CD4-positive, alpha-beta T cell treated with Interleukin-4 for 1 hour (primary cell): ENCODE results near the gene ACTL9.
A peak's percentile ranks its signal among the peaks of the same experiment; 100 is the strongest.

ENCODE experiments used
- DNase-seq, 2 donors: peaks; one replicate each; pipeline ENCODE4 v3.0.0-alpha.2; 2020 to 2022

Gene ACTL9

DNA sequence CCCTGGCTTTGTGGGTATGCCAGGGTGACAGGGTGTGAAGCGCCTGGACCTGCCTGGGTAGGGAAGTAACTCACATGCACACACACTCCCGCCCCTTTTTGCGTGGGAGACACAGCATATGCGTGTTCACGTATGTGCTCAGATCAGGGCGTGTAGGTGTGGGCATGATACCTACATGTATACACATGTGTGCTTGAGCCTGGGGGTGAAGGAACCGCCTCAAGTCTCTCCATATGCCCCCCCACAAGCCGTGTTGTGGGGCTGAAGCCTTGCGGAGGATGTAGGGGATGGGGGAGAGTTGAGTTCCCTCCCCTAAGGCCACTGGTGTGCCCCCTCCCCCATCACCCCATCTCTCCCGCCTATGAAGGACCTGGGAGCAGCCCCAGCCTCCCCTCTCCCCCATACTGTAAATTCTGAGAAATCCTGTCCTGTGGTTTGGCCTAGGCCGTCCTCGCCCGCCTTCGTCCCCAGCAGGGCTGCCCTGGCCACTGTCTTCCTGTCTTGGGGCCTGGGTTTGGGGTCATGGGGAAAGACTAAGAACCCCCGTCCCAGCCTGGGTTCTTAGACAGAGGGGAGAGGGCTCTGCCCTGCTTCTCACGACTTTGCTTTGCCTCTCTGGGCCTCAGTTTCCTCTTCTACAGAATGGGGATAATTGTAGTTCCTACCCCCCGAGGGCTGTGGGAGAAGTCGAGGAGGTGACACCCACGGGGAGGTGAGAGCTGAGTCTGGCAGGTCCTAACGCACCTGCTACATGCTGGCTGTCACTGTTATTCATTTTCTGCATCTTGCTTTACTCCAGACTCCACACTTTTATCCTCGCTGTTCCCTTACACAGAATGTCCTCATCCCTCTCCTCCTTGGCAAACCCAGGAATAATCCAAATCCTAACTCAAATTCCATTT lies 14.3 kb downstream of the ACTL9 start:
- DNase-seq, result no peak

DNA sequence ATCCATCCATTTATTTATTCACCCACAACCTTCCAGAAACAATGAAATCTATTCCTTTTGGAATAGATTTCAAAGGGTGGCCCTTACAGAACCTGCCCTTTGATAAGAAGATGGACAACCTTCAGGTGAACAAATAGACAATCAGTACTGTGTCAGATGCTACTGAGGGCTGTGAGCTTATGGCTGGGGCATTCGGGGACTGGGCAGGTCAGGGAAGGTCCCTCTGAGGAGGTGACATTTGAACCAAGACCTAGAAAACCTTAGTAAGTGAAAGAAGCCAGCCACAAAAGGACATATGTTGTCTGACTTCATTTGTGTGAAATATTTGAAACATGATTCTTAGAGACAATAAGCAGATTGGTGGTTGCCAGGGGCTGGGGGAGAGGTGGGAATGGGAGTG lies 15.7 kb downstream of the ACTL9 start:
- DNase-seq, result no peak

DNA sequence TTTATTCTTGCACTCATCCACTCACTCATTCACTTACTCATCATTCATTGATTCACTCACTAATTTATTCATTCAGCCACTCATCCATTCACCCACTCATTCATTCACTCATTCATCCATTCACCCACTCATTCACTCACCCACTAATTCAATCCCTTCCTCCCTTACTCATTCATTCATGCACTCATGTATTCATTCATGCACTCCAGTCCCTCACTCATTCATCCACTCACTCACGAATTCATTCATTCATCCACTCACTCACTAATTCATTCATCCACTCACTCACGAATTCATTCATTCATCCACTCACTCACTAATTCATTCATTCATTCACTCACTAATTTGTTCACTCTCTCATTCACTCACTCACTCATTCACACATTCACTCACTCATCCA lies 16.1 kb downstream of the ACTL9 start:
- DNase-seq, result no peak

DNA sequence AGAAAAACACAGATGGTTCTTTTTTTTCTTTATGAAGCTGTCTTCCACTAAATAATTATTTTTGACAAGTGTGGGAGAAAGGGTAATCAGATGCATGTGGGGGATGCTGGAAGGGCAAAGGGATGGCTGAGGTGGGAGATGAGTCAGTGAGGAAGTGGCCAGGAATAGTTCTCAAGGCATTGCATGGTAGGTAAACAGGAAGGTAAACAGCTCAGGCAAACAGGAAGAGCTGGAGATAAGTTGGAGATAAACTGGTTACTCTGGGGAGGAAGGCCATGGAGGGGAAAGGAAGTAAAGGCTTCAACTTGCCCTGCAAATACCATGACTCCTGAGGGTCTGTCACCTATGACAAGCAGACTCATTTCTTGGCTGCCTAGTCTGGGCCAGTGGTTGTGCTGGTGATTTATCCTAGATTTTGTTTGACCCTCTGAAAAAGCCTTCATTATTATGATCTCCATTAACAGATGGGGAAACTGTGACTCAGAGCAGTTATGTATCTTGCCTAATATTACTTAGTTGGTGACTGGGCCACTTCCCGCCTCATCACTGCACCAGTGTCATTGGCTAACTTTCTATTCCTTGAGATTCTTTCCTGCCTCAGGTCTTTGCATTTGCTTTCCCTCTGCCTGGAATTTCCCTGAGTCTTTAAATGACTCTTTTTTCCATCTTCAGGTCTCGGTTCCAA lies 17.1 kb downstream of the ACTL9 start:
- DNase-seq, result no peak

- DNase-seq, result no peak
Measured at GRCh38 chr19:8680676-8681344, 17.8 kb downstream of the ACTL9 start.

GRCh38 chr19:8678244-8678807 lies 20.3 kb downstream of the ACTL9 start:
- no peak for DNase-seq

GRCh38 chr19:8675066-8675465 lies 23.5 kb downstream of the ACTL9 start:
- DNase-seq, result no peak

GRCh38 chr19:8673276-8673891 lies 25.2 kb downstream of the ACTL9 start:
- no peak for DNase-seq

- no peak for DNase-seq
Measured at GRCh38 chr19:8666814-8667405, 31.7 kb downstream of the ACTL9 start.

GRCh38 chr19:8665468-8666213 lies 33.0 kb downstream of the ACTL9 start:
- no peak for DNase-seq

DNA sequence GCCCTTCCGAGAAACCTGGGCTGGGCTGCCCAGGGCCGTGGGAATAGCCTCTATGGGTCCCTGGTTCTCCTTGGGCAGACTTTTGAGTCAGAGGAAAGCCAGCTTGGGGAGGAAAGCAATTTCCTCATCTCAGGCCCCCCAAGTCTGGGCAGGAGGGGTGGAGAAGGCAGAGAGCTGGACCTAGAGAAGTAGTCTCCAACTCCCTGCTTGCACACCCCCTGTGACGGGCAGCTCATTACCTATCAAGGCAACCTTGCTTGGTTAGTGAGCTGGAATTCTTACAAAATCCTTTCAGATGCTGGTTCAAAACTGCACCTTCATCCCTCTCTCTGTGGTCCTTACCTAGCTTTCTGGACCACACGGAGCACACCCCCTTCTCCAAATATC lies 33.9 kb downstream of the ACTL9 start:
- DNase-seq, result no peak

DNA sequence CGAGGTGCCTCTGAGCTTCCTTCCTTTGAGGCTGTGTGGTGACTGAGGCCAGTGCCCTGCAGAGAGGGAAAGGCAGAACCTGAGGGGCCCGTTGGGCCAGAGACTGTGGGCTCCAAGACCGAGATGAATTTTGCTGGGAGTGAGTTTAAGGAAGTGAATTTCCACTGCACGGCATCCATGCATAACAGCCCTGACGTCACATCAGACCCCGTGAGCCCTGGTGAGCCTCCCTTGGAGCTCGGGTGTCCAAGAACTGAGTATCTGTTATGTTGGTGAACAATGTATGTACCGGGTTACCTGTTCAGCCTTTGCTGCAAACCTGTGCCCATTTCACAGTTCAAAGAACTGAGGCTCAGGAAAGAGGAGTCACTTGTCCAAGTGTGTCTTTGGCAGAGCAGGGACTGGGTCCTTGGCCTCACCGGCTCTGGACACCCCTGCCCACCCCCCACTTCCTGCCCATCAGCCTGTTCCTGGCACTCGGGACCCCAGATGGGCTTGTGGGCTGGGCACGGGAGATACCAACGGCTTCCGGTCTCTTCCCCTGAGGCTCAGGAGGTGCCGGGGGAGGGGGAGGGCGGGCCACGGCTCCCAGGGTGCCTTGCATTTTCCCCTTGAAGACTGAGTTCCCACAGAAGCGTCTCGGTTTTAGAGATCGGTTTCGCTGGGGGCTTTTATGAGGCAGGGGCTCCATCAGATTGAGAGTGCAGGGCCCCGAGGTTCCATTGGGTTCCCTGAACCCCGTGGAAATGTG lies 34.5 kb downstream of the ACTL9 start:
- DNase-seq, result peak; percentile 51

- no peak for DNase-seq
Measured at GRCh38 chr19:8662263-8662662, 36.3 kb downstream of the ACTL9 start.

DNA sequence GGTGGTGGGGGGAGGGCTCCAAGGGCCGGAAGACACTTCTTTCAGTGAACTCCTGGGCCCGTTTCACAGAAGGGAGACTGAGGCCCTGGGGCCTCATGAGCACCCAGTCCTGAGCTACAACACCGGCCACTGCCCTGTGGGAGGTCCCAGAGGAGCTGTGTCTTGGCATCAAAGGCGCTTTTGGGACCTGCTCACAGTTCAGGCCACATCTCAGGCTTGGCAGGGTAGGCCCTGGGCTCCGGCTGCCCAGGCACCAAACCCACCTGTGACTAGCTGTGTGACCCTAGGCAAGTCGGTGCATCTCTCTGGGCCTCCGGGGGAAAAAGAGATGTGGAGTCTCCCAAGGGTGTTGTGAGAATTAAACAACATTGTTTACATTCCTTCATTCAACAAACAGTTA lies 38.7 kb downstream of the ACTL9 start:
- no peak for DNase-seq

GRCh38 chr19:8657869-8658268 lies 40.7 kb downstream of the ACTL9 start:
- DNase-seq, result no peak

DNA sequence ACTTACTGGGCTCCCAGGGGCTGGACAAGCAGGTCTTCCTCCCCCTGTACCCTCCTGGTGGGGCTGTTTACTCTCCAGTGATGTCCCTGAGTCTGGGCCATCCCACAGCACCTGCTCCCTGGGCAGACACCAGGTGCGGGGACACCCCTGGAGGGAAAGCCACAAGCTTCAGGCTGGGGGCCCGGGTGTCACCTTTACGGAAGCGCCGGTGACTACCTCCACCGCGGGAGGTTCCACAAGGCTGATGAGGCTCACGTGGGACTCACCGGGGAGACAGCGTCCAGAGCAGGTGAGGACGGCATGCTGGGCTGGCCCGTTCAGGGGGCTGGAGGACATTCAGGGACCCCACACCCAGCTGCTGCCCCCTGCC lies 43.3 kb downstream of the ACTL9 start:
- DNase-seq, result peak in 1 of 2 donors; percentile 39

GRCh38 chr19:8654591-8655339 lies 43.8 kb downstream of the ACTL9 start:
- DNase-seq, result peak; percentile 64 to 69

- no peak for DNase-seq
Measured at GRCh38 chr19:8648240-8648639, 50.4 kb downstream of the ACTL9 start.
